GM18517 (cell line): ENCODE data around the gene LAYN.

Experiments
- ATAC-seq: cut with Tn5 transposase; IDR thresholded peaks from one replicate; pipeline ENCODE4 v1.9.1; 2021; ENCODE audit warnings: mild to moderate bottlenecking, moderate library complexity; ENCODE audit not compliant: unreplicated experiment

Gene LAYN

GRCh38 chr11:111591187-111591960, 50.9 kb downstream of the LAYN start:
- ATAC-seq: no peak

GRCh38 chr11:111592491-111592890, 52.0 kb downstream of the LAYN start:
- no peak for ATAC-seq

DNA sequence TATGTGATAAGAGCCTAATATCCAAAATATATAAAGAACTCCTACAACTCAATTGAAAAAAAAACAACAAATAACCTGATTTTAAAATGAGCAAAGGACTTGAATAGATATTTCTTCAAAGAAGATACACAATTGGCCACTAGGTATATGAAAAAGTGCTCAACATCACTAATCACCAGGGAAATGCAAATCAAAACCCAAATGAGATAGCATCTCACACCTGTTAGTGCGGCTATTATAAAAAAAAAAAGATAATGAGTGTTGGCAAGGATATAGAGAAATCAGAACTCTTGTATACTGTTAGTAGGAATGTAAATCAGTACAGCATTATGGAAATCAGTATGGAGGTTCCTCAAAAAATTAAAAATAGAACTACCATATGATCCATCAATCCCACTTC, 55.8 kb downstream of the LAYN start:
- no peak for ATAC-seq

DNA sequence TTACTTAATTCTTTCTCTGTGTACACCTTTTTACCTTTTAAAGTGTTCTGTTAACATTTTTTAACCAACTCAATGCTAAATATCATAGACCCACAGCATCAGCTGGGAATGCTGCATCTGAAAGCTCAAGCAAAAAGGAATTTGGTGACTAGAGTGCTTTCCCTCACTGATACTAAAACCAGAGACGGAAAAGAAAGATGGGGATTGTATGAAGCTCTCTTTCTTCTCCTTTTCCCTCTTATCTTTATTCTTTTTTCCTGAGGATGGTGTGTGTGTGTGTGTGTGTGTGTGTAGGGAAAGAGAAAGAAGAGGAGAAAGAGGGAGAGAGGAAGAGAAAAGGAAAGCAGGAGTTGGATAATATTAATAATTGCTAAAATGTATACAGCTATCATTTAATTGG, 57.6 kb downstream of the LAYN start:
- ATAC-seq: no peak

DNA sequence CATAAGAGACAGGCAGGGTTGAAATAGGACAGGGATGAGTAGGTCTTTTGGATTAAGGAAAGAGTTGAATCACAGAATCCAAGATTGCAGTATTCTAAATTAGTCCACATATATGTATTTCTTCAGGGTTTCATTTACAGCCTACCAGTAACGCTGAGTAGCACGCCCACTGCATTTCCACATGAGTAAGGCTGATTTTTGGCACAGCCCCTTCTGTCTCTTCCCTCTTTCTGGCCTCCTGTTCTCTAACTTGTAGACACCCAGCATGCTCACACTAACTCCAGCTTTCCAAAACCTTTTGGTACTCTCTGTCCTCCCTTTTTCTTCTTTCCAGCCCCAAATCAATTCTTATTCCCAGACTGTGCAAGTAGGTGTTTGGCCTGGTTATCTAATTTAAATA, 58.0 kb downstream of the LAYN start:
- no peak for ATAC-seq

DNA sequence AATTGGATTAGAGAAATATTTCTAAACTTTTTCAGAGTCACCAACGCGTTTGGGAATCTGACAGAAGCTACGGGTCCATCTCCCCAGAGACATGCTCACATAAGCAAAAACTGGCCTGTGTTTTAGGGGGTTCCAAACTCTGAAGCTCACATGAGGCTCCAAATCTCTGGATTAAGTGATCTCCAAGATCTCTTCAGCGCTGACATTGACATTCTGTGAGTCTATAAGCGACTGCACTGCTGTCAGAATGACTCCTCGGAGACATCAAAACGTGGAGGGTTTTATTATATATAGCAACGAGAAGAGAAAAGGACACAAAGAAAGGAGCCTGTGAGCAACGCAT, 61.1 kb downstream of the LAYN start:
- ATAC-seq: no peak

GRCh38 chr11:111601979-111602864, 61.7 kb downstream of the LAYN start, which contains the start of gene SIK2:
Gene SIK2 (plus strand): TSS chr11:111602449. CDS start chr11:111602564, 115 bp downstream.
- peak; percentile 77 for ATAC-seq

- no peak for ATAC-seq
Observed at GRCh38 chr11:111602865-111603610, 62.5 kb downstream of the LAYN start.

GRCh38 chr11:111603611-111604130, 63.2 kb downstream of the LAYN start:
- ATAC-seq: no peak

DNA sequence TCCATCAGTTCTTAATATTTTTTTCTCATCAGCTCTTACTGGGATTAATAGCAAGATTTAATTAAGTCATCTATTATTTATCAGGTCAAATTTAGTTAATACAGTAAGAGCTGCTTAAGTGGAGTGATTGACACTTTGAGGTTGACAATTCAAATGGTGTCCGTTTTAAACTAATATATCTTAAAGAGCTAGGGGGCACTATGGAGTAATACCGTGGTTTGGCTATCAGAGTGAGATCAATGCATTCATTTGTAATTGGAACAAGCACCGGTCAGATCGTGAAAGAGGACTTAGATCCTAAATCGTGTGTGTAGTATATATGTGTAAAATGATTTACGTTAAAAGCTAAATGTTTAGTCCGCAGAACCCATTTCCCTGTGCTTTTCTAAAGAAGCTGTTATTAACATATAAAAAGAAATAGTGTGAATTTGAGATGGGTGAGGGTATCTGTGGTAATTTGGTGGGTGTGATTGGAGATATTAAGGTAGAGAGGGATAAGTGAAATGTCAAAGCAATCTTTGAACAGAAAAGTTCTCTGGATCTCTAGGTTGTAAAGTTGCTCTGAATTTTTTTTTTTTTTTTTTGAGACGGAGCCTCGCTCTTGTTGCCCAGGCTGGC, 64.0 kb downstream of the LAYN start:
- ATAC-seq: no peak

DNA sequence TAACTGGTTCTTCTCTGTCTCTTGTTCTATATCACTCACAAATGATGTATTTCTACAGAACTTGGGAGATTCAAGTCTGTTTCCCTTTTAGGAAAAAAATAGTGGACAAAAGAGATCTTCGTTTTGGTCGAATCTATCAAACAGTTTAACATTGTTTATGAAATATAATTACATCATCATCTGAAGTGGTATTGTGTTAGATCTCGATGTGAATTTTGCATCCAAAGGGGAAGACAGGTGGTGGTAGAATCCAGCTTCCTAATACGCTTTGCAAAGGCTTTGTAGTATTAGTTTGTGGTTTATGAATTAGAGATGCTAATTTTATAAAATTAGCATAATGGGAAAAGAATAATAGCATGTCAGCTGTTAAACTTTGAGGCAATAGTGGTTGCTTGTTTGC, 65.2 kb downstream of the LAYN start:
- no peak for ATAC-seq

DNA sequence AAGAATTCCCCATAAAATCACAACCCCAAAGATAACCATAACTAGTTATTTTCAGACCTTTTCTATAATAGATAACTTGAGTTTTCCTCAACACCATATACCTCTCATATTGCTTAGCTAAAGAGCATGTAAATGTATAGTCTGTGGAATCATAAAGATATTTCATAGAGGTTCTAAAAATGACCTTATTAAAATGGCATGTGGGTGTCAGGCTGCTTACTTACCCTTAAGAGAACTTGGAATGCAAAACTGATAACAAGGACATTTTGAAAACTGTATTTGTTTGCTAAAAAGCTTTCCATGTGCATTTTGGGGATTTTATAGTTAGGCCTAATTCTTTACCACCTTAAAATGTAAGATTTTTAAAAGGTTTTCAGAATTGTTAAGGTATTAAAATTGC, 66.5 kb downstream of the LAYN start:
- no peak for ATAC-seq

GRCh38 chr11:111607751-111608150, 67.2 kb downstream of the LAYN start:
- ATAC-seq: no peak
